Measurements from ENCODE around the gene LMCD1.

LMCD1 gene

DNA sequence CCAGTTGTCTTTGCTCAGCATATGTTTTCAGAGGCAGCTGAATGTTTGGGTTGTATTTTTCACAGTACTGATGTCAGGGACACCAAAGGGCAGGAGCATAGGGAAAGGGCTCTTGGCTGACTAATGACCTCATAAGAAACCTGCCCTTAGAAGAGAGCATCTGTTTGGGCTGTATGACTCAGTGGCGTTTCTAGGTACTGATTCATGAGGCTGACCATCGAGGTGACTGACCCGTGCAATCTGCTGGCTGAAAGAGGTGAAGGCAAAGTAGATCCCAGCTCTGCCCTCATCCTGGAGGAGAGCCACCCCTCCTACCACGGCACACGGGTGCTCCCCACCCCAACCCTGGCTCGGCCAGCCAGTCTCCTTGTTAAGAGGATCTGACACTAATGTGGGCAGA lies 8.3 kb downstream of the LMCD1 start:
- no peak for DNase-seq

DNA sequence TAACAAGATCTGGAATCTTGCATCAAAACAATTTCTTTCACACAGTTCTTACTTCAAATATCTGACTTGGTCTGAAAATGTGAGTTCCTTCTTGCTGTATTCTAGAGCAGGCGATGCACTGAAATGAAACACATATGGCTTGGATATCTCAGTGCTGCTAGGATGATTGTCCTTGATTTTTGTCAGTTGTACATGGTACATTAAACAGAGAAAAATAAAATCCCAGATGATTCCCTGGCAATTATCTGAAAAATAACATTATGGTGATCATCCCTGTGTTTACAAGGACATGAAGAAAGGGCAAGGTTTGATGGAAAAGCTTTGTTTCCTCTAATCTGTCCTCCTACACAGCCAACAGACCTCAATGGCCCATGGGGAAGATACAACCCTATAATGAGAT lies 10.6 kb downstream of the LMCD1 start:
- DNase-seq = no peak

DNA sequence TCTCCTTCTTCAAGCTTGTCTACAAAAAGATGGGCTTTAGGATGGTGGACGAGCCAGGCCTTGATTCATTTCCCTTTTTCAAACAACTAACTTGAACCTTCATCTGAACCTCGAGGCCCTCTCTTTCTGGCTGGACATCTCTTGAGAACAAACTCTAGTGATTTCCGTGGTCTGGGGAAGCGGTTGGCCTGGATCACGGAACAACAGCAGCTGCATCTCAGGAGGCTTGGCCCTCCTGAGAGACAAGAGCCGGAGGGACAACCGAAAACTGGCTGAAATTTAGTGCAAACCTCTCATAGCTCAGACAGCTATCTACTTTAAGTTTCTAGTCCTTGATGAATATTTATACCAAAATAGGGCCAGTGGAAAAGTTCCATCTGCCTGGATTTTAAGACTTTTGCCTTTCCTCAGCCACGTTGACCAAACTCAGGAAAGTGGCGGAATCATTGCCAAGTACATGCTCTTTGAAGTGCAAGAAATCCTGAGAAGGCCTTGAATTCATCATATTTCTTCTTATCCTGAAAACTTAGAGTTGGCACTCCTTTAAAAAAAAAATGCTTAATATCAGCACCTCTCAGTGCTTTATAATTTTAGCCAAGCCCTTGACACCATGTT lies 14.5 kb downstream of the LMCD1 start:
- no peak for DNase-seq

DNA sequence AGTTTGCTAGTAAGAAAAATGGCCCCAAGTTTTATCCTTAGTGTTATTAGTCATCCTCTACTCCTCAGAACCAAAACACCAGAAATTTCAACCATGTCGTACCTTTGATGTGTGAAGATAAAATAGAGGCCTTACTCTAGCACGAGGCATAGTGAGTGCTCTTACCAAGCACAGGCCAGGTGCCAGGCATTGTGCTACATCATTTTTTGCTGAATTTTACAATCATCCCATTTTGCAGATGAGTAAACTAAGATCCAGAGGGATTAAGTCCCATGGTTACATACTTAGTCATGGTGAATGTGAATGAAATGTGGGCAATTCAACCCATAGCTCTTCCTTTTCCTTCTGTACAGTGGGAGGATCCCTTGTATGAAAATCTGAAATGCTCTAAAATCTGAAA lies 15.2 kb downstream of the LMCD1 start:
- no peak for DNase-seq

DNA sequence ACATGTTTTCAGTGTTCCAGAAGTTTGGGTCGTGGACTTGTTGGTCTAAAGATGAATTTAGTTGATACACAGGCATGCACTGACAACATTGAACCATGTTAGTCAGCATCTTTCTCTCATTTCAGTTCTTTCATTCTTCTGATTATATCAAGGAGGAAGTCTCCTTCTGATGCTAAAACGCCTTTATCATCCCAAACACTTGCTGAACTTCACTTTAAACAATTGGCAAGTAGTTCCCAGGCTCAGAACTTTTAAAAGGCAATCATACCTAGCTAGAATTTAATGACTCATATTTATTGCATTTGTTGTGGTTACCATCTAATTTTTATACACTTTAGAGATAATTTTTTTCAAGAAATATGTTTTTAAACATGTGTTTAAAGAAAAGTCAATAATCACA lies 15.9 kb downstream of the LMCD1 start:
- DNase-seq = no peak

DNA sequence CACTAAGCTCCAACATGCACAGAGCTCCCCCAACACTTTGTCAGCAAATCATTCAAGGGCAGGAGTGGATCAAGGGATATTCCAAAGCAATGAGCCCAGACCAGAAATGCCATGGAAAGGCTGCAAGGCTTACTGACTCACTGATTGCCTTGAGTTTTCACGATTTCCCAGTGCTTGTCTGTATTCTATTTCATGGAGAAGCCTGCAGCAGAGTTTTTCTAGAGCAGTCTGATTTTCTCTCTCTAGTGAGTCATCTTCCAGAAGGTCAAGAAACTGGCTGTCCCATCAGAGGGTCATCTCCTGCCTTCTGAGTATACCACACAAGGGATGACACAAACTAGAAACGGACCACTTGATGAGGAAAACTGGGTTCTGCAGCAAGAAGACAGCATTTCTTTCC lies 16.5 kb downstream of the LMCD1 start:
- DNase-seq = no peak

DNA sequence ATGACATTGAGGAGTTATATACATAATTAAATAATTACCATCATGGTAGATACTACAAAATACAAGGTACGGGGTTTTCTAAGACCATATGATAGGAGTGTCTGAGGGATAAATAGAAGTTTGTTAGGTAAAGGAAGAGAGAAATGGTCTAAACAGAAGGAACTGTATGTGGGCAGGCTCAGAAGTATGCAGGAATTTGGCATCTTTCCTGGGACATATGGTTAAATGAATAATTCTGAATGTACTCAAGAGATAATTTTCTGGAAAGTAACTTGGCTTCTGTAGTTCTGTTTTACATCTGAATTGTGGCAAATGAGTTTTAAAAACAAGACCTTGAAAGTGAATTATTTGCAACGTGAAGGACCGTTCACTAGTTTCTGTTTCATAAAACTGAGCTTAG lies 17.5 kb downstream of the LMCD1 start:
- no peak for DNase-seq

DNA sequence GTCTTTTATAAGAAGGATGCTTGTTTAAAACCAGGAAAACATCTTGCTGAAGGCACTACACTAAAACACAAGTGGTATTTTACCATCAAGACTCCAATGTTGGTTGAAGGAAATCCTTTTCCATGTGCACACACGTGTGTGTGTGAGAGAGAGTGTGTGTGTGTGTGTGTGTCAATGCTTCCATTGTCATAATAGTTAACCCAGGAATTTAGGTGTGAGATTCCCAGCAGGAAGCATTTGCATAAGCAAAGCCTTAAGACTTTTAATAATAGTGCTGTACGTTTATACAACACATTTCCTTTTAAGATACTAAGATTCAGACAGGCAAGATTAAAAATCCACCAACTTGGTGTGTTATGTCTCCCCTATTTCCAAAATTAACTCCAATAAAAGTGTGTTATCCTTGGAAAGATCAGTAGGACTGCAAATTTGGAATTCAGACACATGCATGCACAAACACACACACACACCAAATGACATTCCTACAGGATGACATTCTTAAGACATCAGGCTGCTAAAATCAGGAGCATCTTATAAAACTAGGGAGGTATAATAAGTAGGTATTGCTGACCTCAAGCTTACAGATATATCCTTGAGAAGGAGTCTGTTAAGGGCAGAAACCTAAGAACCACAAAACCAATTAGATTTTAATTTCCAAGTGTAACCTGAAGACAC lies 18.3 kb downstream of the LMCD1 start:
- DNase-seq = no peak

DNA sequence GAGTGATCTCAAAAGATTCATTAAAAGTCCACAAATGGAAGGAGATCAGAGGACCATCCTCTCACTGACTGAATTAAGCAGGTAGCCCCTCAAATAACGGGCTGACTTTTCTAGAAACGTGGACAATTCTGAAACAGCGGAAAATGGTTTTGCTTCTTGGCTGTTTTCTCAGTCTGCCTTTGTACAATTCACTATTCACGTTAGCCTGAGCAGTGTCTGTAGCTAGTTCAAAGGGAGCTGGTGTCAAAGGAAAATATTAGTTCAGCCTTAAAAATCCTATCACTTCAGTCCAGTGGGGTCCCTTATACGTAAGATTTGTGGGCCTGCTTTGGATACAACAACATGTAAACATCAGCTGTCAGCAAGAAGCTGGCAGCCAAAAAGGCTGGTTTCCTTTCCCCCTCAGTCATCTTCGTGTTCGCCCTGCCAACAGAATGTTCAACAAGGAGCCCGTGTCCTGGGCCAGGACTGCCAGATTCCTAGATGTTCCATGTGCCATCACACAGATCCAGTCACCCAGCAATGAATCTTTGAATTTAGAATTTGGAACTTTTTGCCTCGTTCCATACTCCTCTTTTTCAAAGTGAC lies 19.3 kb downstream of the LMCD1 start:
- no peak for DNase-seq

DNA sequence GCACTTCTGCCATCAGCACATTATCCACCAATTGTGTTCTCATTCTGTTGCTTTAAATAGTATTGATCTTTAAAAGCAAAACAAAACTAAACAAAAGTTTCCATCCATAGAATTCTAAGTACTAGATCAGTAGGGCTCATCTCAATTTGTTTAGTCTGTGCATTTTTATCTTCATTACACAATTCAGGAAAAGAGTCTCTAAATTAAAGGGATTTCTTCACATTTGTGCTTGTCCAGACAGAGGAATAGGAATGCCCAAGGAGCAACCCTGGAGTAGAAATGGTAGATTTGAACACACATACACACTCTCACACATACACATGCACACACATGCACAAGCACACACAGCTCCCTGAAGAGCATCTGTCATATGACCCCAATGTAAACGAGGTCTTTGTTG lies 21.4 kb downstream of the LMCD1 start:
- no peak for DNase-seq

DNA sequence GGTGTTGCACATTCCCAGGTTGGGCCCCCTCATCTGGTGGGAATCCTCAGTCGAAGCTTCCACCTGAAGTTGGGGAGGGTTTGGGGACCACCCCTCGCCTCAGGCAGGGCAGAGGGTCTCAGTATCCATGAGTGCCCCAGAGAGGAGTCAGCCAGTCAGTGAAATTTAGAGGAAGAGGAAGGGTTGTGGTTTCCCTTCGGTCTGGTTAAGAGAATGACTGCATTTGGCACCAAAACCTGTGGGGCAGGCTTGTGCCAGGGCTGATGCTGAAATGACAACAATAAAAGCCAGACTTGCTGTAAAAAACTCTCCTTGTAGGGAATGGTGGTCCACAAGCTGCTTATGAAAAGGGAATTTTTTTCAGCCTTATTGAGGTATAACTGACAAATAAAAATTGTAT lies 22.6 kb downstream of the LMCD1 start:
- no peak for DNase-seq

DNA sequence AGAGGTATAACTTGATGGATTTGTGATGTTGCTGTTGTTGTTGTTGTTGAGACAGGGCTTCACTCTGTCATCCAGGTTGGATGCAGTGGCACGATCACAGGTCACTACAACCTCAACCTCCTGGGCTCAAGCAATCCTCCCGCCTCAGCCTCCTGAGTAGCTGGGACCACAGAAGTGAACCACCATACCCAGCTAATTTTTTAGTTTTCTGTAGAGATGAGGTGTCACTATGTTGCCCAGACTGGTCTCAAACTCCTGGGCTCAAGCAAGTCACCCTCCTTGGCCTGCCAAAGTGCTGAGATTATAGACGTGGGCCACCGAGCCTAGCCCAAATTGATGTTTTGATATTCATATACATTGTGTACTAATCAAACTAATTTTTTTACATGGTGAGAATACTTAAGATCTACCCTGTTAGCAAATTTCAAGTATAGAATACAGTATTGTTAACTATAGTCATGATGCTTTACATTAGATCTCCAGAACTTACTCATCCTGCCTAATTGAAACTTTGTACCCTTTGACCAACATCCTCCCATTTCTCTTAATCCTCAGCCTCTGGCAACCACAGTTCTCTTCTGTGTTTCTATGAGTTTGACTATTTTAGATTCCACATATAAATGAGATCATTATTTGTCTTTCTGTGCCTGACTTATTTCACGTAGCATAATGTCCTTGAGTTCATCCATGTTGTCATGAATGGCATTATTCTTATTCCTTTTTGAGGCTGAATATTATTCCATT lies 23.2 kb downstream of the LMCD1 start:
- no peak for DNase-seq

DNA sequence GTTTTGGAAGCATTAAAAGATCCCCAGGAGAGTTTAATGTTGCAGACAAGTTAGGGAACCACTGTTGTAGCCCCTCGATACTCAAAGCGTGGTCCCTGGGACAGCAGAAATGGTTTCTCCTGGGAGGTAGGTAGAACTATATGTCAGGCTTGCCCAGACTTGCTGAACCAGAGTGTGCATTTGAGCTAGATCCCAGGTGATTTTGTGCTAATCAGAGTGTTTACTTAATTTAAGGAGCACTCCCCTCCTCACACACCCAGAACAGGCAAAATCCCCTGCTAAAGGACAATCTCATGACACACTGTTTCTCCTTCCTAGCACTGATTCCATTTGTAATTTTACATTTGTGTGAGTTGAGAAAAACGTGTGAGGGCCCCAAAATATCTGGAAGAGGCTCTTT lies 24.3 kb downstream of the LMCD1 start:
- DNase-seq = no peak

DNA sequence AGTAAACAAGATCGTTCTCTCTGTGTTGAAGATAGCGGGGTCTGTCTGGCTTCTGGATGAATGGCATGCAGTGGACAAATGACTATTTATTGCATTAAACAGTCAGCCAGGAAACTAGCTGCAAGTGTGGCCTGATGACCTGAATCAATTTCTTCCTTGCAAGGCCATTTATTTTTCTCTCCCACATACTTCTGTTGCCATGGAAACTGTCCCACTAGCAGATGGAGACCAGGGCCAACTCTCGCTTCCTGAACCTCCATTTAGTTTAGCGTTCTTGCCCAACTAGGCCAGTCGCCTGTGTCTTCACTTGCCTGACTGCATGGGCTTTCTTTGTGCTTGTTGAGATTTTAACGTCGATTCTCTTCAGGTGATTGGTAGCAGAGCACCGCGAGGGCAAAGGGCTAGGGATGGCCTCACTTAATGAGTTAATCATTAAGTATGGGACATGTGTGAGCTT lies 27.6 kb downstream of the LMCD1 start:
- DNase-seq = no peak

DNA sequence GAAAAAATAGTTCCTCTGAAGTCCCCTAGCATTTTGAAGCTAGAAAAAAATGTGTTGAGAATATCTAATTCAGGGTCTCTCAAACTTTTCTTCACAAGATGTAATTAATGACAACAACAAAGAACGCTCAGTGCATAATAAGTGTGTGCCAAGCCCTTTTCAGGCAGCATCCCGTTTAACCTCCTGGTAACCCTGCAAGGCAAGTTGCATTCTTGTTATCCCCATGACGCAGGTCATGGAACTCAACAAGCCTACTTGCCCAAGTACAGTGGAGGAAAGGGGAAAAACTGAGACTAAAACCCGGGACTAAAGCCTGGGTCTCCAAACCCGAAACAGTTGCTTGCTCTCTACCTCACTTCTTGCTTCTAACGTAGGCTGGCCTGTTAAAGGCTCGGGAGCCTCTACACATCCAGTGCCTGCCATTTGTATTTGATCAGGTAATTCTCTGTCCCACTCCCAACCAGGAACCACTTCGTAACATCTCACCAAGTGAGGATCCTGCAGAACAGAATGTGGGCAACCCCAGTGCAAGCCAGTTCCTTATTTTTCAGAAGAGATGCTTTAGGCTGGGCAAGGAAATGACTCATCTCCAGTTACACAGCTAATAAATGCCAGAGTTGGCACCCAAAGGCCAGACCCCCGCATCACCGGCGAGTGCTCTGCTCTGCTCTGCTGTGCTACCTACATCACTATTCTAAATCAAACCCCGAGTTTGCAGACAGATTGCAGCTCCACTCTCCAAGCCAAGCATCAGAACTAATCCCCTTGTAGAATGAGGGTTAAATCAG lies 28.3 kb downstream of the LMCD1 start:
- no peak for DNase-seq

DNA sequence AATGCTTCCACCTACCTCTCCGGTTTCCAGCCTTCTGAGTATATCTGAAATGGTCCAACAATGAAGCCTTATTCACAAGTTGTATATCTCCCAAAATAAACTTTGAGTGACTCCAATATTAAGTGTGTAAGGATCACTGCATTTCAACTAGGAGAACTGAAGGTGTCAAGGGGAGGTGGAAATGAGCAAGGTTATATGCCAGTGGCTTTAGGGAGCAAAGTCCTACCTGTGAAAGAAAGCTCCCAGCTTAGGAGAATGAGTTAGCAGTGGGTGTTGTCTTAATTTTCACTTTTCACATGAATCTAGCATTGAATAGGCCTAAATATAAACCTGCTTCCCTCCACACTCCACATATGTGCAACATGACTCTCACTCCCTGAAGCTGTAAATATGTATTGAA lies 29.0 kb downstream of the LMCD1 start:
- no peak for DNase-seq

DNA sequence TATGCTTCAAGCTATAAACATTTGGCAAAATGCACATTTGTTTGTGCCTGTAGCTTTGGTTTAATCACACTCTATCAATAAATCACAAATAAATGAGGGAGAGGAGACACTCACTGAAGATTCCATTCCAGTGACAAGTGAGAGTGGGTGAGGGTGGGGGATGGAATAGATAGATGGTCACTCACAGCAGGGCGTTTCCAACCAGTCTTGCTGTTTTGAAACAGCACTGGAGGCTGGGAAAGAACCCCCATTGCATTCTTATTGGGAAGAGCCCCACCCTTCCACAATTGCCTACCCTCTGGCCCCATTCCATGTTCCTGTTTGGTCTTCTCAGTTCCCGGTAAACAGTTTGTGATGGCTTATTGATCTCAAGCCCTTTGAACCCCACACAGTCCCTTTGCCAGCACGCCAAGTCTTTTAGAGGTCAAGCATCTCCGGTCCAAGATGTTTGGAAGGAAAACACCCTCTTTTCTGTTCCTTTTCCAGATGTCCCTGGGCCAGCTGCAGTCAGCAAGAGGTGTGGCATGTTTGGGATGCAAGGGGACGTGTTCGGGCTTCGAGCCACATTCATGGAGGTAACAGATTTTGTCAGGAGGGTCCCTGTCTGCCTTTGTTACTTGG lies 30.7 kb downstream of the LMCD1 start:
- DNase-seq = no peak

DNA sequence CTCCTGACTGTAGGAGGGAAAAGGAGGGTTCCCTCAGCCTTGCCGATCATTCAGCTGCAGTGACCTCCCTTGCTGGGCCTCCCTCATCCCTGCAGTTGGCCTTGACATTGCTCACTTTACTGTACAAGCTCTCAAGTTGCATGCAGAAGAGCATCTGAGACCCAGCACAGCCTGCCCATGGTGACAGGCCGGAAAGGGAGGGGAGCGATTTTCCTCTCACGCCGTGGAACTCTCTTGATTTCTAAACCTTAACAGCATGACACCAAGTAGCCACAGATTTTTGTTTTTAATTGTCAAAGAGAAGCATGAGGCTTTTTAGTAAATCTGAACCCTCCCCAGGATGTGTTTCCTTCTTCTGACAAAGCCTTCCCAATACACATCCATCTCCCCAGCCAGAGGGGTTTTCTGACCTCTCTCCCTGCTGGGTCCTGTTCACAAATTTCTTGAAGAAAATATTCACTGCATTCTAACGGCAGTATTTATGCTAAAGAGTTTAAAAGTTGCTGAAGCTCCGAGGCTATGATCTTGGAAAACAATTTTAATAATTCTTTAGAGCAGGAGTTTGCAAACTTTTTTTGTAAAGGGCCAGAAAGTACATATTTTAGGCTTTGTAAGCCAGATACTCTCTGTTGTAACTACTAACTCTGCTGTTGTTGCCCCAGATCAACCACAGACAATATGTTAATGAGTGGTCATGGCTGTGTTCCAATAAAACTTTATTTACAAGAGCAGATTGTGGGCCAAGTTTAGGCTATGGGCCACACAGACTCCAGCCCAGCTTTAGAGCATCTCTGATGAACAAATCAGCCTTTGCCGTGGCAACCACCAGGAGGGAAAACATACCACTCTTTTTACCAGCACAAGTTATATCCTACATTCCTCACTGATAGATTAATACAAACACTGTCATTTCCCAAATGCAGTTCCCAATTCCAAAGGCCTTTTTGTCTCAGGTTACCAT lies 34.8 kb downstream of the LMCD1 start:
- DNase-seq = no peak

DNA sequence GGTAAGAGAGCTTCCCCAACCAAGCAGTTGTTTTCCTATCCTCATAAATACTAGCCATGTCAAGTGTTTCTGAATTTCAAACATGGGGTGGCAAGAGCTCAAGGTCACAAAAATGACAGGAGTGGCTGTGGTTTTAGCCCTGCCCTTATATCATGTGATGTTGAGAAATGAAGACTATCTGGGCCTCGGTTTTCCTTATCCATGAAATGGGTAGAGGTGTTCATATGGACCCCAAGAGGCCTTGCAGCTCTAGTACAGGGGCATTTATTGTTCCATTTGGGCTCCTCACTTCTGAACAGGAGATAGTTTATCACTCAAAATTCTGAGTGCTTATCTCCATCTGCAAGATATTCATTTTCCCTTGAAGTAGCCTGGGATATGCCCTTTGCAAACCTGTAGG lies 35.8 kb downstream of the LMCD1 start:
- no peak for DNase-seq

DNA sequence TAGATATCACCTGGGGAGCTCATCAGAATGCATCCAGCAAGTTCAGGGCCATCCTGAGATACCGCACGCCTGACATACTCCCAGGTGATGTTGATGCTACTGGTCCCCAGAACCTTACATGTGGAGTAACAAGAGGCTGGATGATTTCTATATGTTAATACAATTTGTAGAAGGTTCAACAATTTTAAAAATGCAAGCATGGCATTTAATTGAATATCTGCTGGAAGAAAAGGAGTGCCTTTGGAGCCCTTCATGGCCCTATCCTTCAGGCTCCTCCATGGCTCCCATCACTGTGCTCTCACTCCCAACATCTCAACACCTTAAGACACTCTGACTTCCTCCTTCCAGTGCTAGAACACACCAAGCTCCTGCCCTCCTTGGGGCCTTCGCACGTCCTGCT lies 36.6 kb downstream of the LMCD1 start:
- DNase-seq = no peak

DNA sequence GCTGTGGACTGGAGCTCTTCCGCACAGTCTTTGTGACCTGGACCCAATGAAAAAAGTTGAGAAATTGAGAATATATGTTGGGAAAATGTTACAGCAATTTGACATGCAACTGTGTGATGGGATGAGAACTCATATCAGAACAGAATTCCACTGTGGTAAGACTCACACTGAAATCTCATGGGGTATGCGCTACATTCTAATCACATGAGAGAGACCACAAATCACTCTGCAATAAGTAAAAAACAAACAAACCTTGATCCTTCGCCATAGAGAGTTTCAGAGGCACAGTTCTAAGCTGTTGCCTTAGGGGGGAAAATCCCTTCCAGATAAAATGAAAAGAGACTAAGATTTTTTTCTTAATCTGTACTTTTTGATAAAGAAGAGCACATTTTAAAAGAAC lies 37.3 kb downstream of the LMCD1 start:
- no peak for DNase-seq

DNA sequence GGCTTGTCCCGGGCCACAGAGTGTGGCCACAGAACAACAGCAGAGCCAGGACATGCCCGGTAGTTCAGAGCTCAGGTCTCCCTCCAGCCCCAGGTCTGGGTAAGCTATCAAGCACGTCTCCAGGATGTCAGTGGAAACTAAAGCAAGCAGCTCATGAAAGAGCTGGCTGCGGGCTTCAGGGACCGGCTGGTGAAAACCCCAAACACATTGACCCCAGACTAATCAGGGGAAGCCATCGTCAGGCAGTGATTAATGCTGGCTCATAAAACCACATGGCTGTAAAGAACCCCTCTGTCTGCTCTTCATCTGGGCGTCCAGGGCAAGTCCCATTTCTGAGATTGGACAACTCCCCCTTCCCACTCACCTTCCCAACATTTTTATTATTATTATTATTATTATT lies 37.8 kb downstream of the LMCD1 start:
- DNase-seq = no peak
